ENCODE results near the gene GREM2.

GREM2 gene

DNA sequence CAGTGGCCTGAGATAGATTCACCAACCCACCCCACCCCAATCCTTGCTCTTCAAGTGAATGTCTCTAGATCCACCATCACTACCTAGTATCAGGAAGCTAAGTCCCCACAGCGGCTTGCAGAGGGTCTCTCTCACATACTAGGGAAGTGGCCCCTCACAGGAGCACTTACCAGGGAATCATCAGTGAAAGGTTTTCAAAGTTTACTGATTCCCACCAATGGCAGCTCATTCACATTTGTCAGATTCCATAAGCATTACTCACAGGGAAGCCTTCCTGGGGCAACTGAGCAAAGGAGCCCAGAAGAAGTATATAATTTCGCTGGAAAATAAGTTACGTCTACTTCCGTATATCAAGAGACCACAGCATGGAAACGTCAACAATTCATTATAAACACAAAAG, 120.8 kb downstream of the GREM2 start:
- no peak for DNase-seq (ENCODE audit: low read depth in 1 of 2, low spot score in 1 of 2)
- Histone ChIP-seq H3K4me3 (replicated peaks; ENCODE audit: insufficient read depth, low read length) (no peak overlapping the region), H3K27ac (replicated peaks) (no peak overlapping the region), H3K27me3 (ENCODE audit: insufficient read depth, poor library complexity, severe bottlenecking) (no peaks in the 10 kb centered on the region)
- TF ChIP-seq POLR2AphosphoS5 (IDR thresholded peaks at IDR 0.05; ENCODE audit: low read depth) = no peak
- TF ChIP-seq SPI1 (IDR thresholded peaks at IDR 0.05; ENCODE audit: borderline replicate concordance, low read depth) = no peak
- TF ChIP-seq REST (IDR thresholded peaks at IDR 0.05; ENCODE audit: insufficient replicate concordance, low read depth) = no peak
- TF ChIP-seq, protein P1, sequence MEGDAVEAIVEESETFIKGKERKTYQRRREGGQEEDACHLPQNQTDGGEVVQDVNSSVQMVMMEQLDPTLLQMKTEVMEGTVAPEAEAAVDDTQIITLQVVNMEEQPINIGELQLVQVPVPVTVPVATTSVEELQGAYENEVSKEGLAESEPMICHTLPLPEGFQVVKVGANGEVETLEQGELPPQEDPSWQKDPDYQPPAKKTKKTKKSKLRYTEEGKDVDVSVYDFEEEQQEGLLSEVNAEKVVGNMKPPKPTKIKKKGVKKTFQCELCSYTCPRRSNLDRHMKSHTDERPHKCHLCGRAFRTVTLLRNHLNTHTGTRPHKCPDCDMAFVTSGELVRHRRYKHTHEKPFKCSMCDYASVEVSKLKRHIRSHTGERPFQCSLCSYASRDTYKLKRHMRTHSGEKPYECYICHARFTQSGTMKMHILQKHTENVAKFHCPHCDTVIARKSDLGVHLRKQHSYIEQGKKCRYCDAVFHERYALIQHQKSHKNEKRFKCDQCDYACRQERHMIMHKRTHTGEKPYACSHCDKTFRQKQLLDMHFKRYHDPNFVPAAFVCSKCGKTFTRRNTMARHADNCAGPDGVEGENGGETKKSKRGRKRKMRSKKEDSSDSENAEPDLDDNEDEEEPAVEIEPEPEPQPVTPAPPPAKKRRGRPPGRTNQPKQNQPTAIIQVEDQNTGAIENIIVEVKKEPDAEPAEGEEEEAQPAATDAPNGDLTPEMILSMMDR (IDR thresholded peaks at IDR 0.05; ENCODE audit: insufficient read depth, low read length) = no peak

DNA sequence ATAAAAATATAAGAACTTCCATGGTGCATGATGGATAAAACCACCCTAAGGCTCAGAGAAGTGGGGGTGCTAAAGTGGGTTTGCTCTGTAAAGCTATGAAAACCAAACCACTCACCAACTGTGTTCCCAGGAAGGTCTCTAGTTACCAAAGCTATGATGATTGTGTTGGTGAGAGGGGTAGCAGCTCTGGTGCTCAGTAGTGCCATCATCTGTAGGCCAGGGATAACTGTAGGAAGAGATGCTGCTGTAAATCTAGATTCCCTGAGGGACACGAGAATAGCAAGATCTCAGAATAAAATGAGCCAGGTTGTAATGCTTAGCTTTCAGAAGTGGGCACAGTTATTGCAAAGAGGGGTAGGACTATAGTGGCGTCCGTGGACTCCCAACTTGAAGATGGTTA, 124.5 kb downstream of the GREM2 start:
- no peak overlapping the region for H3K27ac ChIP-seq (replicated peaks)
- no peak for DNase-seq (ENCODE audit: low read depth in 1 of 2, low spot score in 1 of 2)
- H3K27me3 ChIP-seq (ENCODE audit: insufficient read depth, poor library complexity, severe bottlenecking) = no peaks in the 10 kb centered on the region
- H3K4me3 ChIP-seq (replicated peaks; ENCODE audit: insufficient read depth, low read length) = no peak overlapping the region
- no peak for TF ChIP-seq POLR2AphosphoS5 (IDR thresholded peaks at IDR 0.05; ENCODE audit: low read depth)
- TF ChIP-seq SPI1 (IDR thresholded peaks at IDR 0.05; ENCODE audit: borderline replicate concordance, low read depth) = no peak
- no peak for TF ChIP-seq REST (IDR thresholded peaks at IDR 0.05; ENCODE audit: insufficient replicate concordance, low read depth)
- no peak for TF ChIP-seq GABPA (IDR thresholded peaks at IDR 0.05; ENCODE audit: low read depth)
- TF ChIP-seq, protein P1 (IDR thresholded peaks at IDR 0.05; ENCODE audit: insufficient read depth, low read length) = no peak

- no peak for DNase-seq (ENCODE audit: low read depth in 1 of 2, low spot score in 1 of 2)
- TF ChIP-seq GABPA (IDR thresholded peaks at IDR 0.05; ENCODE audit: low read depth) (no peak), REST (IDR thresholded peaks at IDR 0.05; ENCODE audit: insufficient replicate concordance, low read depth) (no peak)
- Histone ChIP-seq H3K4me3 (replicated peaks; ENCODE audit: insufficient read depth, low read length) (no peak overlapping the region), H3K27ac (replicated peaks) (no peak overlapping the region), H3K27me3 (ENCODE audit: insufficient read depth, poor library complexity, severe bottlenecking) (no peaks in the 10 kb centered on the region)
Measured at GRCh38 chr1:240486611-240487010, 125.3 kb downstream of the GREM2 start.

All from HL-60 (cell line).